ENCODE results near the gene KLC1. TPM values are rescaled to one million over a fixed set of nuclear protein-coding genes. Genes with fewer than 3 reads are reported as not detected.

KLC1 gene
- total and polyA plus RNA-seq, 2 of the 13 experiments (the other 11 are each of a cell fraction or from before 2014, with no cell fraction given) = 53.2 to 63.5 TPM

- TF ChIP-seq NBN (conservative IDR thresholded peaks at IDR 0.05) (no peak), RNF2 (conservative IDR thresholded peaks at IDR 0.05; ENCODE audit: low read depth) (peak; percentile 64; the same call in 1 of the 2 replicates), ZSCAN9 (CRISPR knock-in tag; IDR thresholded peaks at IDR 0.05; ENCODE audit: borderline replicate concordance) (no peak), ZNF646 (CRISPR knock-in tag; IDR thresholded peaks at IDR 0.05) (no peak), EED (CRISPR knock-in tag; IDR thresholded peaks at IDR 0.05) (no peak), TFE3 (CRISPR knock-in tag; IDR thresholded peaks at IDR 0.05) (no peak), ZNF614 (CRISPR knock-in tag; IDR thresholded peaks at IDR 0.05; ENCODE audit: borderline replicate concordance) (no peak), KDM2A (CRISPR knock-in tag; IDR thresholded peaks at IDR 0.05; ENCODE audit: borderline replicate concordance, low read depth) (no peak), SP5 (CRISPR knock-in tag; IDR thresholded peaks at IDR 0.05; ENCODE audit: borderline replicate concordance, low read depth) (peak; percentile 71), ZNF546 (CRISPR knock-in tag; conservative IDR thresholded peaks at IDR 0.05) (no peak), RERE (CRISPR knock-in tag; IDR thresholded peaks at IDR 0.05; ENCODE audit: low read depth) (no peak), TBX2 (CRISPR knock-in tag; IDR thresholded peaks at IDR 0.05; ENCODE audit: borderline replicate concordance) (no peak), ZC3H13 (CRISPR knock-in tag; IDR thresholded peaks at IDR 0.05) (no peak), ZNF629 (CRISPR knock-in tag; conservative IDR thresholded peaks at IDR 0.05) (no peak)
Measured at GRCh38 chr14:103616635-103617300, 12.2 kb upstream of the KLC1 start (continued).

Data from HepG2 (cell line).